GM23338 (cell line): ENCODE data around the gene GBP7. TPM values are rescaled to one million over a fixed set of nuclear protein-coding genes. Genes with fewer than 3 reads are reported as not detected.

Experiments used
- ATAC-seq: fragments of 200-7000 bp; cut with Tn5 transposase; 3 replicates; pipeline ENCODE4 v1.9.1; 2020
- DNase-seq: peaks from one replicate; pipeline ENCODE4 v3.0.0-alpha.2; 2015; ENCODE audit warnings: low spot score
- H2AFZ ChIP-seq: fragments of 200-600 bp; sonication (generic); 2 replicates; pipeline ENCODE4 v1.8.0; 2016; ENCODE audit warnings: antibody characterized with exemption, mild to moderate bottlenecking, moderate library complexity
- H3F3A ChIP-seq: fragments of 200-600 bp; sonication (generic); replicated peaks from 2 replicates; pipeline ENCODE4 v1.8.0; 2017; ENCODE audit warnings: antibody characterized with exemption, mixed run types, low read depth
- H3K27ac ChIP-seq: fragments of 200-600 bp; sonication (generic); 2 replicates; pipeline ENCODE4 v1.6.1; 2016; ENCODE audit warnings: low read depth
- H3K27me3 ChIP-seq: fragments of 200-600 bp; sonication (generic); 2 replicates; pipeline ENCODE4 v1.8.0; 2016; ENCODE audit warnings: mild to moderate bottlenecking, mixed run types, moderate library complexity; ENCODE audit not compliant: insufficient read depth
- H3K36me3 ChIP-seq: fragments of 200-600 bp; sonication (generic); 2 replicates; pipeline ENCODE4 v1.8.0; 2016; ENCODE audit warnings: mild to moderate bottlenecking; ENCODE audit not compliant: insufficient read depth
- H3K4me1 ChIP-seq: fragments of 200-600 bp; sonication (generic); 2 replicates; pipeline ENCODE4 v1.8.0; 2016; ENCODE audit warnings: mild to moderate bottlenecking, moderate library complexity; ENCODE audit not compliant: insufficient read depth
- H3K4me2 ChIP-seq: fragments of 200-600 bp; sonication (generic); 2 replicates; pipeline ENCODE4 v1.7.1; 2017; ENCODE audit warnings: mixed run types
- H3K4me3 ChIP-seq: fragments of 200-600 bp; sonication (generic); 2 replicates; pipeline ENCODE4 v1.6.1; 2016; ENCODE audit warnings: mixed run types
- H3K79me2 ChIP-seq: fragments of 200-600 bp; sonication (generic); replicated peaks from 2 replicates; pipeline ENCODE4 v1.8.0; 2017; ENCODE audit warnings: mild to moderate bottlenecking; ENCODE audit not compliant: insufficient read depth
- H3K9me2 ChIP-seq: fragments of 200-600 bp; sonication (generic); 2 replicates; pipeline ENCODE4 v1.8.0; 2017; ENCODE audit not compliant: insufficient read depth
- H4K20me1 ChIP-seq: fragments of 200-600 bp; sonication (generic); replicated peaks from 2 replicates; pipeline ENCODE4 v1.8.0; 2017; ENCODE audit warnings: mild to moderate bottlenecking; ENCODE audit not compliant: insufficient read depth
- H3K27ac Mint-ChIP-seq: 2 replicates; pipeline ENCODE4 v1.8.0; 2020; ENCODE audit warnings: inconsistent platforms, mild to moderate bottlenecking, moderate library complexity, mixed read lengths
- H3K27me3 Mint-ChIP-seq: 3 replicates; pipeline ENCODE4 v1.8.0; 2022; ENCODE audit warnings: low read depth, mild to moderate bottlenecking, moderate library complexity, mixed read lengths, inconsistent platforms; ENCODE audit not compliant: insufficient read depth, poor library complexity
- H3K36me3 Mint-ChIP-seq: 3 replicates; pipeline ENCODE4 v1.8.0; 2021; ENCODE audit warnings: low read depth, mild to moderate bottlenecking, inconsistent platforms, moderate library complexity, mixed read lengths
- H3K4me1 Mint-ChIP-seq: 3 replicates; pipeline ENCODE4 v1.8.0; 2020; ENCODE audit warnings: mild to moderate bottlenecking, inconsistent platforms, mixed read lengths
- H3K4me3 Mint-ChIP-seq: 3 replicates; pipeline ENCODE4 v1.8.0; 2021; ENCODE audit warnings: moderate library complexity, mild to moderate bottlenecking, inconsistent platforms, mixed read lengths
- H3K9me3 Mint-ChIP-seq: 3 replicates; pipeline ENCODE4 v1.8.0; 2020; ENCODE audit warnings: moderate library complexity, mild to moderate bottlenecking, inconsistent platforms, mixed read lengths
- CREB1 ChIP-seq: fragments of 250-450 bp; sonication (Bioruptor Pico); IDR thresholded peaks from 2 replicates; pipeline ENCODE4 v1.5.0; 2020; ENCODE audit warnings: low read depth, mild to moderate bottlenecking, moderate library complexity
- CTCF ChIP-seq, 2 experiments: fragments of 200-600 bp in 1 of 2; sonication (generic) in 1 of 2; conservative IDR thresholded peaks; 2 replicates each; pipeline versions ENCODE4 v1.5.1 to v1.6.1; 2016 to 2017; ENCODE audit warnings: antibody characterized with exemption in 2 of 2, low read depth in 2 of 2, mild to moderate bottlenecking in 2 of 2, moderate library complexity in 1 of 2
- ETS1 ChIP-seq: IDR thresholded peaks from 2 replicates; pipeline ENCODE4 v1.6.1; 2016; ENCODE audit warnings: antibody characterized with exemption
- EZH2 ChIP-seq: fragments of 200-600 bp; sonication (generic); IDR thresholded peaks from one replicate; pipeline ENCODE4 v1.8.0; 2017; ENCODE audit warnings: antibody characterized with exemption, mild to moderate bottlenecking, low read depth; ENCODE audit not compliant: unreplicated experiment
- EZH2phosphoT487 ChIP-seq: fragments of 200-600 bp; sonication (generic); IDR thresholded peaks from one replicate; pipeline ENCODE4 v1.8.1; 2018; ENCODE audit warnings: antibody characterized with exemption; ENCODE audit not compliant: unreplicated experiment
- JUNB ChIP-seq: IDR thresholded peaks from one replicate; pipeline ENCODE4 v1.6.1; 2016; ENCODE audit warnings: antibody characterized with exemption; ENCODE audit not compliant: unreplicated experiment
- NANOG ChIP-seq: IDR thresholded peaks from 2 replicates; pipeline ENCODE4 v1.6.1; 2016; ENCODE audit warnings: antibody characterized with exemption, borderline replicate concordance
- POLR2AphosphoS5 ChIP-seq: IDR thresholded peaks from 2 replicates; pipeline ENCODE4 v1.6.1; 2016; ENCODE audit warnings: antibody characterized with exemption, low read depth
- REST ChIP-seq: IDR thresholded peaks from one replicate; pipeline ENCODE4 v1.6.1; 2018; ENCODE audit warnings: antibody characterized with exemption; ENCODE audit not compliant: unreplicated experiment
- STAT1 ChIP-seq: IDR thresholded peaks from one replicate; pipeline ENCODE4 v1.6.1; 2016; ENCODE audit warnings: antibody characterized with exemption; ENCODE audit not compliant: unreplicated experiment
- ZNF114 ChIP-seq: fragments of 250-450 bp; sonication (Bioruptor Pico); IDR thresholded peaks from 2 replicates; pipeline ENCODE4 v1.5.0; 2020; ENCODE audit warnings: mild to moderate bottlenecking, moderate library complexity
- ZNF331 ChIP-seq: fragments of 250-450 bp; sonication (Bioruptor Pico); IDR thresholded peaks from 2 replicates; pipeline ENCODE4 v1.5.0; 2020; ENCODE audit warnings: low read depth, mild to moderate bottlenecking, moderate library complexity
- ZNF462 ChIP-seq: fragments of 250-450 bp; sonication (Bioruptor Pico); IDR thresholded peaks from 2 replicates; pipeline ENCODE4 v1.5.0; 2020; ENCODE audit warnings: mild to moderate bottlenecking, moderate library complexity
- polyA plus RNA-seq: library from polyadenylated mRNA; unstranded; fragments of >200 nt; fragmentation: Nextera tagmentation; extraction: Ambion mirVana; gene quantifications from 2 replicates; pipeline ENCODE4 v1.2.1, GENCODE V29; 2016
- total RNA-seq: library from RNA; depleted of rRNA; stranded (reverse); fragments of >200 nt; shearing (Covaris generic); gene quantifications from 2 replicates; pipeline ENCODE4 v1.2.3, GENCODE V29; 2014

GBP7 gene
- total and polyA plus RNA-seq, 2 experiments from 2014 or later, result not detected

- TF ChIP-seq POLR2AphosphoS5, result no peak
Measured at GRCh38 chr1:89206373-89206772, 30.6 kb upstream of the GBP7 start (continued).

- Histone ChIP-seq H3K79me2 (no peaks in the 10 kb centered on the region), H2AFZ (no peak overlapping the region), H3K4me1 (no peaks in the 10 kb centered on the region), H3K9me2 (no peaks in the 10 kb centered on the region), H3K27me3 (no peaks in the 10 kb centered on the region), H3K4me2 (no peak overlapping the region), H3K27ac (no peak overlapping the region), H3F3A (no peaks in the 10 kb centered on the region), H3K4me3 (no peak overlapping the region), H3K36me3 (no peaks in the 10 kb centered on the region), H4K20me1 (no peaks in the 10 kb centered on the region)
- H3K9me3 Mint-ChIP-seq, result peaks cover 33% of the 10 kb centered on the region
- DNase-seq, result no peak
- peaks cover 1% of the 10 kb centered on the region; the same call in 1 of the 3 replicates for H3K4me1 Mint-ChIP-seq
- H3K4me3 Mint-ChIP-seq, result no peak overlapping the region
- TF ChIP-seq EZH2 (no peak), ETS1 (no peak), CTCF (conservative IDR thresholded peaks at IDR 0.05; ENCODE audit: low read depth in 2 of 2) (no peak), ZNF114 (CRISPR knock-in tag) (no peak), EZH2phosphoT487 (no peak), ZNF331 (no peak), ZNF462 (no peak), NANOG (no peak), CREB1 (no peak), REST (no peak), STAT1 (no peak), JUNB (no peak), POLR2AphosphoS5 (no peak)
- H3K27me3 Mint-ChIP-seq, result peaks cover 4% of the 10 kb centered on the region
- ATAC-seq, result no peak
- H3K36me3 Mint-ChIP-seq, result peaks cover 10% of the 10 kb centered on the region; the same call in 2 of the 3 replicates
- no peak overlapping the region for H3K27ac Mint-ChIP-seq
Measured at GRCh38 chr1:89203166-89203565, 27.4 kb upstream of the GBP7 start.
